GM12892 (cell line): ENCODE measurements around the gene TRIM9.
"Not testable (repeated sequence)": the region's sequence is repeated elsewhere in the genome, so short reads cannot be mapped to it uniquely, and the experiment has no call there.

Source experiments
- DNase-seq: peaks from one replicate; pipeline ENCODE4 v3.0.0; 2011; ENCODE audit not compliant: insufficient read length
- FAIRE-seq: peaks from 2 replicates; lab custom pipeline; 2011; peaks lifted over from hg19 to GRCh38; lab: Jason Lieb, UNC
- POLR2A ChIP-seq: IDR thresholded peaks from 2 replicates; pipeline ENCODE4 v1.6.1; 2011; ENCODE audit warnings: low read depth, low read length, control low read depth
- POLR2AphosphoS5 ChIP-seq: IDR thresholded peaks from 2 replicates; pipeline ENCODE4 v1.6.1; 2011; ENCODE audit warnings: low read depth, low read length, control low read depth
- TAF1 ChIP-seq: IDR thresholded peaks from 2 replicates; pipeline ENCODE4 v1.6.1; 2011; ENCODE audit warnings: low read depth, mild to moderate bottlenecking, control low read depth, low read length, borderline replicate concordance

Gene TRIM9

GRCh38 chr14:51014086-51014485 is 80.8 kb downstream of the TRIM9 start:
- FAIRE-seq (no peak), DNase-seq (no peak)
- TF ChIP-seq TAF1 = no peak

- FAIRE-seq (no peak), DNase-seq (no peak)
- no peak for TF ChIP-seq POLR2A
- TF ChIP-seq TAF1 = no peak
- TF ChIP-seq POLR2AphosphoS5 = no peak
Observed at GRCh38 chr14:51012055-51012454, 82.8 kb downstream of the TRIM9 start.

GRCh38 chr14:51008446-51008845 is 86.5 kb downstream of the TRIM9 start:
- no peak for FAIRE-seq
- no peak for DNase-seq
- TF ChIP-seq TAF1 = no peak

- TF ChIP-seq POLR2A = no peak
- TF ChIP-seq POLR2AphosphoS5 = no peak
- TF ChIP-seq TAF1 = no peak
- DNase-seq = no peak
- no peak for FAIRE-seq
Observed at GRCh38 chr14:51006781-51007211, 88.1 kb downstream of the TRIM9 start.

GRCh38 chr14:51006324-51006723 is 88.6 kb downstream of the TRIM9 start:
- DNase-seq = no peak
- no peak for TF ChIP-seq POLR2AphosphoS5
- TF ChIP-seq POLR2A = no peak
- no peak for TF ChIP-seq TAF1
- no peak for FAIRE-seq

GRCh38 chr14:51004801-51005526 is 89.9 kb downstream of the TRIM9 start:
- TF ChIP-seq TAF1 = no peak
- TF ChIP-seq POLR2A = no peak
- TF ChIP-seq POLR2AphosphoS5 = no peak
- DNase-seq (no peak), FAIRE-seq (no peak)

- no peak for DNase-seq
- FAIRE-seq = no peak
- no peak for TF ChIP-seq POLR2AphosphoS5
- no peak for TF ChIP-seq TAF1
- no peak for TF ChIP-seq POLR2A
Observed at GRCh38 chr14:51004352-51004800, 90.5 kb downstream of the TRIM9 start.

- no peak for DNase-seq
Observed at GRCh38 chr14:51002406-51002999, 92.4 kb downstream of the TRIM9 start.

GRCh38 chr14:51000566-51000965 is 94.3 kb downstream of the TRIM9 start:
- no peak for FAIRE-seq
- DNase-seq = no peak
- TF ChIP-seq POLR2A (no peak), TAF1 (no peak), POLR2AphosphoS5 (no peak)

More at GRCh38 chr14:51002406-51002999, 92.4 kb downstream of the TRIM9 start:
- no peak for TF ChIP-seq POLR2A
- no peak for TF ChIP-seq POLR2AphosphoS5
- no peak for TF ChIP-seq TAF1
- no peak for FAIRE-seq

GRCh38 chr14:50999726-51000125 is 95.2 kb downstream of the TRIM9 start:
- no peak for TF ChIP-seq TAF1
- no peak for TF ChIP-seq POLR2A
- TF ChIP-seq POLR2AphosphoS5 = no peak
- DNase-seq (no peak), FAIRE-seq (no peak)

GRCh38 chr14:50998612-50999011 is 96.3 kb downstream of the TRIM9 start:
- DNase-seq (no peak), FAIRE-seq (no peak)
- TF ChIP-seq TAF1 = no peak
- no peak for TF ChIP-seq POLR2AphosphoS5
- no peak for TF ChIP-seq POLR2A

GRCh38 chr14:50997712-50998111 is 97.2 kb downstream of the TRIM9 start:
- DNase-seq = no peak
- TF ChIP-seq TAF1 (no peak), POLR2A (no peak), POLR2AphosphoS5 (no peak)
- FAIRE-seq = no peak

GRCh38 chr14:50994158-50994557 is 100.7 kb downstream of the TRIM9 start:
- FAIRE-seq, DNase-seq: not testable (repeated sequence)
